HL-60 (cell line): Measurements from ENCODE around the gene CLDN17.

Experiments used
- DNase-seq, 2 experiments: peaks; one replicate each; pipeline ENCODE4 v3.0.0-alpha.2; 2010 to 2020; ENCODE audit warnings: low read depth in 1 of 2, low spot score in 1 of 2
- H3K27ac ChIP-seq: fragments of 250-450 bp; sonication (Bioruptor Pico); replicated peaks from 2 replicates; pipeline ENCODE4 v1.5.1; 2020; ENCODE audit warnings: mild to moderate bottlenecking, moderate library complexity
- H3K27me3 ChIP-seq: fragments of 250-450 bp; sonication (Bioruptor Pico); 2 replicates; pipeline ENCODE4 v1.5.1; 2021; ENCODE audit warnings: mild to moderate bottlenecking, moderate library complexity; ENCODE audit not compliant: insufficient read depth, poor library complexity, severe bottlenecking
- H3K4me3 ChIP-seq: replicated peaks from 2 replicates; pipeline ENCODE4 v1.5.1; 2011; ENCODE audit warnings: mild to moderate bottlenecking, control low read depth, low read length; ENCODE audit not compliant: insufficient read depth
- GABPA ChIP-seq: IDR thresholded peaks from 2 replicates; pipeline ENCODE4 v1.6.1; 2012; ENCODE audit warnings: low read depth
- POLR2AphosphoS5 ChIP-seq: IDR thresholded peaks from 2 replicates; pipeline ENCODE4 v1.6.1; 2012; ENCODE audit warnings: low read depth
- SPI1 ChIP-seq: IDR thresholded peaks from 2 replicates; pipeline ENCODE4 v1.6.1; 2012; ENCODE audit warnings: low read depth, mild to moderate bottlenecking, borderline replicate concordance
- TF ChIP-seq, protein P1 (sequence below): IDR thresholded peaks from 2 replicates; pipeline ENCODE4 v1.6.1; 2012; ENCODE audit warnings: low read depth; ENCODE audit not compliant: insufficient replicate concordance
- TF ChIP-seq, protein P2 (sequence below): IDR thresholded peaks from one replicate; pipeline ENCODE4 v1.5.1; 2011; ENCODE audit warnings: low read length, control low read depth, inconsistent platforms; ENCODE audit not compliant: insufficient read depth

The CLDN17 gene

DNA sequence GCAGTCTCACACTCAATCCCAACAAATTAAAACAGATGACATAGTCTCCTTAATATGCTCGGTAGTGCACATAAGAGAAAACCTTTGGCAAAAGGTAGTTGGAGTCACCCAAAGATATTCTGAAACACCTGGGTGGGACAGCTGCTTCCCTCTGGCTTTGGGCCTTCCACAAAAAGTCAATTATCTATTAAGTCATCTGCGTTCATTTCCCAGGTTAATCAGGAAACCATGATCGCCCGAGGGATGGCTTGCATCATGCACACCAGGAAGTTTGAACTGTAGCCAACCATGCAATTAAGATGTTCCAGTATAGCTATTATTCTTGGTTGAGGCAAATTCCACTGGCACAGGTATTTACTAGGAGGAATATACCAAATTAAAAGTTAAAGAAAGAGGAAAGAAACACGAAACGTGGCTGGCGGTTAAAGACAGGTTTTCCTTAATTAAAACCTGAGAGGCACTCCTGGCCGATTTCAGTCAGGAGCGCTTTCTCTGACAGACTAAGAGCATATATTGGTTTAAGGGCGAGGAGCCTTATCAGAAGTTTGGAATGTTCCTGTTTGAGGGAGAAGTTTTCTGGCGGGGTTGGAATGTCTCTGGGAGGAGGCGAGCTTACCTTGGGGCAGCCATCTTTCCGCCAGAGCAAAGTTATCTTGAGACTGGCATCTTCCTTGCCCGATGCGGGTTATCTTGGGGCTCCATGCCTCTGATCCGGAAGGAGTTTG is 19.9 kb downstream of the CLDN17 start:
- Histone ChIP-seq H3K27me3 (no peaks in the 10 kb centered on the region), H3K27ac (no peak overlapping the region), H3K4me3 (no peak overlapping the region)
- DNase-seq = no peak
- TF ChIP-seq, protein P1, sequence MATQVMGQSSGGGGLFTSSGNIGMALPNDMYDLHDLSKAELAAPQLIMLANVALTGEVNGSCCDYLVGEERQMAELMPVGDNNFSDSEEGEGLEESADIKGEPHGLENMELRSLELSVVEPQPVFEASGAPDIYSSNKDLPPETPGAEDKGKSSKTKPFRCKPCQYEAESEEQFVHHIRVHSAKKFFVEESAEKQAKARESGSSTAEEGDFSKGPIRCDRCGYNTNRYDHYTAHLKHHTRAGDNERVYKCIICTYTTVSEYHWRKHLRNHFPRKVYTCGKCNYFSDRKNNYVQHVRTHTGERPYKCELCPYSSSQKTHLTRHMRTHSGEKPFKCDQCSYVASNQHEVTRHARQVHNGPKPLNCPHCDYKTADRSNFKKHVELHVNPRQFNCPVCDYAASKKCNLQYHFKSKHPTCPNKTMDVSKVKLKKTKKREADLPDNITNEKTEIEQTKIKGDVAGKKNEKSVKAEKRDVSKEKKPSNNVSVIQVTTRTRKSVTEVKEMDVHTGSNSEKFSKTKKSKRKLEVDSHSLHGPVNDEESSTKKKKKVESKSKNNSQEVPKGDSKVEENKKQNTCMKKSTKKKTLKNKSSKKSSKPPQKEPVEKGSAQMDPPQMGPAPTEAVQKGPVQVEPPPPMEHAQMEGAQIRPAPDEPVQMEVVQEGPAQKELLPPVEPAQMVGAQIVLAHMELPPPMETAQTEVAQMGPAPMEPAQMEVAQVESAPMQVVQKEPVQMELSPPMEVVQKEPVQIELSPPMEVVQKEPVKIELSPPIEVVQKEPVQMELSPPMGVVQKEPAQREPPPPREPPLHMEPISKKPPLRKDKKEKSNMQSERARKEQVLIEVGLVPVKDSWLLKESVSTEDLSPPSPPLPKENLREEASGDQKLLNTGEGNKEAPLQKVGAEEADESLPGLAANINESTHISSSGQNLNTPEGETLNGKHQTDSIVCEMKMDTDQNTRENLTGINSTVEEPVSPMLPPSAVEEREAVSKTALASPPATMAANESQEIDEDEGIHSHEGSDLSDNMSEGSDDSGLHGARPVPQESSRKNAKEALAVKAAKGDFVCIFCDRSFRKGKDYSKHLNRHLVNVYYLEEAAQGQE = no peak
- TF ChIP-seq POLR2AphosphoS5 (no peak), SPI1 (no peak), GABPA (no peak)
- TF ChIP-seq, protein P2, sequence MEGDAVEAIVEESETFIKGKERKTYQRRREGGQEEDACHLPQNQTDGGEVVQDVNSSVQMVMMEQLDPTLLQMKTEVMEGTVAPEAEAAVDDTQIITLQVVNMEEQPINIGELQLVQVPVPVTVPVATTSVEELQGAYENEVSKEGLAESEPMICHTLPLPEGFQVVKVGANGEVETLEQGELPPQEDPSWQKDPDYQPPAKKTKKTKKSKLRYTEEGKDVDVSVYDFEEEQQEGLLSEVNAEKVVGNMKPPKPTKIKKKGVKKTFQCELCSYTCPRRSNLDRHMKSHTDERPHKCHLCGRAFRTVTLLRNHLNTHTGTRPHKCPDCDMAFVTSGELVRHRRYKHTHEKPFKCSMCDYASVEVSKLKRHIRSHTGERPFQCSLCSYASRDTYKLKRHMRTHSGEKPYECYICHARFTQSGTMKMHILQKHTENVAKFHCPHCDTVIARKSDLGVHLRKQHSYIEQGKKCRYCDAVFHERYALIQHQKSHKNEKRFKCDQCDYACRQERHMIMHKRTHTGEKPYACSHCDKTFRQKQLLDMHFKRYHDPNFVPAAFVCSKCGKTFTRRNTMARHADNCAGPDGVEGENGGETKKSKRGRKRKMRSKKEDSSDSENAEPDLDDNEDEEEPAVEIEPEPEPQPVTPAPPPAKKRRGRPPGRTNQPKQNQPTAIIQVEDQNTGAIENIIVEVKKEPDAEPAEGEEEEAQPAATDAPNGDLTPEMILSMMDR = no peak

DNA sequence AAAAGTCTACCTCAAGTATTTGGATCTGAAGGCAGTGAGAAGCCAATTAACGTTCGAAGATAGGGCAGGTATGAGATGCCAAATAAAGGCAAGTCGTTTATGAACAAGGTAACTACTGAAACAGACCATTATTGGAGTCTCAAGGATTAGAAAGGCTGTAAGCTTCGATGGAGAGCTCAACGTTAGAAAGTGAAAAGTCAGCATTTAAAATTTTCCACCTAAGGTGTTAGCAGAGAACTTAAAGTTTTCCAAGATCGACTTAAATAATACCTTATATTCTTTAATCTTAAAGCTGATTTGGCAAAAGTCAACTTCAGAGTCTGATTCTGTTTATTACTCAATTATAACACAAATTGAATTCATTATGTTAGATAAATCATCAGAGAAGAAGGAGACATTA is 28.1 kb downstream of the CLDN17 start:
- no peak overlapping the region for H3K4me3 ChIP-seq
- no peak overlapping the region for H3K27ac ChIP-seq
- no peak for DNase-seq

DNA sequence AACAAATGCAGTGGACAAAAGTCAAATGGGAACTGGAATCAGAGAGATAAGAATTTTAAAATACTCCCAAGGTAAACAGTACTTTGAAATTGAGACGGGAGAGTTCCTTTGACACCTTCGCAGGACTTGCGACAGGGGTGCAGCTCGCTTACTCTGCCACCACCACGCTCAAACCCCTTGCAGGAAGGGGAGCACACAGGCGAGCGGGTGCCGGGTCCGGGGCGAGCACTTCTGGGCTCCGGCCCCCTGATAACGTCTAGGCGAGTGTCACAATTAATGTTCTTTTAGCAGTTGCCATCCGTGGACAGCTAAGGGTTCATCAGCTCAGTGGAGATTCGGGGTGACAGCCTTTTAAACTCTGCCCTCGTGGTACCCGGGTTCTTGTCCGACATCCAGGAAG is 37.4 kb downstream of the CLDN17 start:
- DNase-seq = no peak
- TF ChIP-seq, protein P1 = no peak
- TF ChIP-seq POLR2AphosphoS5 = no peak
- TF ChIP-seq, protein P2 = no peak
- no peak for TF ChIP-seq SPI1
- no peak for TF ChIP-seq GABPA
- Histone ChIP-seq H3K4me3 (no peak overlapping the region), H3K27me3 (no peaks in the 10 kb centered on the region), H3K27ac (no peak overlapping the region)

More for the DNA sequence above, 28.1 kb downstream of the CLDN17 start:
- TF ChIP-seq, protein P2 = no peak
- TF ChIP-seq, protein P1 = no peak
- no peak for TF ChIP-seq GABPA
- TF ChIP-seq POLR2AphosphoS5 = no peak
- no peak for TF ChIP-seq SPI1
- H3K27me3 ChIP-seq = no peaks in the 10 kb centered on the region
